SU-DHL-6 (cell line): ENCODE data around the gene SAA2.
"Not testable (repeated sequence)": the region's sequence is repeated elsewhere in the genome, so short reads cannot be mapped to it uniquely, and the experiment has no call there.

Source experiments
- H2AFZ ChIP-seq: fragments of 200-600 bp; sonication (generic); 2 replicates; pipeline ENCODE4 v1.6.1; 2014; ENCODE audit warnings: low read depth, mild to moderate bottlenecking, moderate library complexity, mixed read lengths, antibody characterized with exemption, low read length; ENCODE audit not compliant: severe bottlenecking
- H3F3A ChIP-seq: fragments of 200-600 bp; shearing (Covaris generic); 2 replicates; pipeline ENCODE4 v1.6.0; 2016; ENCODE audit warnings: antibody characterized with exemption, mild to moderate bottlenecking; ENCODE audit not compliant: insufficient read depth
- H3K27ac ChIP-seq: fragments of 200-600 bp; sonication (generic); 2 replicates; pipeline ENCODE4 v1.5.1; 2016; ENCODE audit warnings: low read depth, mild to moderate bottlenecking, low read length, moderate library complexity, mixed read lengths
- H3K27me3 ChIP-seq: fragments of 200-600 bp; sonication (generic), shearing (Covaris generic); 2 replicates; pipeline ENCODE4 v1.6.0; 2014; ENCODE audit warnings: mild to moderate bottlenecking, low read length
- H3K36me3 ChIP-seq: fragments of 200-600 bp; sonication (generic); 2 replicates; pipeline ENCODE4 v1.6.1; 2014; ENCODE audit warnings: mild to moderate bottlenecking, low read length, mixed read lengths
- H3K4me2 ChIP-seq: fragments of 300-600, 200-600 bp; shearing (Covaris generic), sonication (generic); 2 replicates; pipeline ENCODE4 v1.6.0; 2014; ENCODE audit warnings: low read length, low read depth, mild to moderate bottlenecking; ENCODE audit not compliant: poor library complexity, severe bottlenecking
- H3K4me3 ChIP-seq: fragments of 200-600 bp; sonication (generic); 2 replicates; pipeline ENCODE4 v1.5.1; 2014; ENCODE audit warnings: antibody characterized with exemption, low read length, mild to moderate bottlenecking, mixed read lengths; ENCODE audit not compliant: insufficient read depth, poor library complexity, severe bottlenecking
- H3K79me2 ChIP-seq: fragments of 200-600 bp; sonication (generic); 2 replicates; pipeline ENCODE4 v1.6.1; 2014; ENCODE audit warnings: mild to moderate bottlenecking, low read length, moderate library complexity; ENCODE audit not compliant: insufficient read depth
- H3K9ac ChIP-seq: fragments of 200-600 bp; sonication (generic); 2 replicates; pipeline ENCODE4 v1.7.0; 2014; ENCODE audit warnings: mild to moderate bottlenecking, low read length
- H3K9me2 ChIP-seq: fragments of 200-600 bp; sonication (generic); replicated peaks from 2 replicates; pipeline ENCODE4 v1.6.1; 2014; ENCODE audit warnings: low read length; ENCODE audit not compliant: insufficient read depth
- H3K9me3 ChIP-seq: fragments of 200-600 bp; sonication (generic); 2 replicates; pipeline ENCODE4 v1.6.1; 2014; ENCODE audit warnings: low read length, mixed read lengths; ENCODE audit not compliant: insufficient read depth
- H4K20me1 ChIP-seq: fragments of 200-600 bp; sonication (generic); 2 replicates; pipeline ENCODE4 v1.6.1; 2014; ENCODE audit warnings: low read depth, mild to moderate bottlenecking, antibody characterized with exemption, low read length, moderate library complexity, mixed read lengths
- CTCF ChIP-seq: fragments of 200-600 bp; sonication (generic); IDR thresholded peaks from one replicate; pipeline ENCODE4 v1.5.1; 2017; ENCODE audit warnings: antibody characterized with exemption, mild to moderate bottlenecking, low read length, moderate library complexity; ENCODE audit not compliant: insufficient read depth, poor library complexity, severe bottlenecking
- EZH2phosphoT487 ChIP-seq: fragments of 200-600 bp; sonication (generic), shearing (Covaris generic); conservative IDR thresholded peaks from 2 replicates; pipeline ENCODE4 v1.6.1; 2018; ENCODE audit warnings: mild to moderate bottlenecking, antibody characterized with exemption, low read length, moderate library complexity, mixed read lengths

Gene SAA2

DNA sequence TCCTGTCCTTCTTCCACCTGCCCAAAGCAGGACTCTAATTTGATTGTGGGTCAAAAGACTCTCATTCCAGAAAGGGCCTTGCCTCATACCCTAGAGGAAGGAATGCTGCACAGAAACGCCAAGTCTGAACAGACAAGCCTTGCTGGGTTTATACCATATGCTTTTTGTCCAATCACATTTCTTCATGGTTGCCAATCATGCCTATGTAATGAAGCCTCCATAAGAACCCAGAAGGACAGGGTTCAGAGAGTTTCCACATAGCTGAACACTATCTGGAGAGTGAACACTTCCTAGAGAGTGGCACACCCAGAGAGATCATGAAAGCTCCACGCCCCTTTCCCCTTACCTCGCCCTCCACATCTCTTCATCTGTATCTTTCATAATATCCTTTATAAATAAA is 4.8 kb upstream of the SAA2 start:
- Histone ChIP-seq H3K9me2 (no peaks in the 10 kb centered on the region), H3K9ac (no peak overlapping the region), H2AFZ (no peak overlapping the region), H3F3A (no peaks in the 10 kb centered on the region), H3K36me3 (no peaks in the 10 kb centered on the region), H4K20me1 (no peaks in the 10 kb centered on the region), H3K4me3 (no peak overlapping the region), H3K4me2 (no peak overlapping the region), H3K79me2 (no peaks in the 10 kb centered on the region), H3K9me3 (no peaks in the 10 kb centered on the region), H3K27ac (no peak overlapping the region), H3K27me3 (no peaks in the 10 kb centered on the region)
- no peak for TF ChIP-seq EZH2phosphoT487
- TF ChIP-seq CTCF: no peak

DNA sequence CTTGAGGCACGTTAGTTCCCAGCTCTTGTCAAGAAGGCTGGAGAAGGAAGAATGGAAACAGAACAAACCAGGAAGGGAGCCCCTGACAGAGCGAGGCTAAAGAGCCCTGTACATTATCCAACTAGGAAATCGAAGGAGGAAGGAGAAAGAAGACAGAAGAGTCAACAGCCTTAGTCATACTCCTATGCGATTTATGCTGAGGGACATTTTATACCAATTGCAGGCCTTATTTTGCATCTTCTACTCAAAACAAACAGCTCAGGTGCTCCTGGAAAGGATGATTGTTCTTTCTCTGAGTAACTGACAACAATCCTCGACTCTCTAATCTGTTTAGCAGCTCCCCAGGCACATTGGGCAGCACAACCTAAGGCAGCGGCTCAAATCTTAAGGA is 1.3 kb downstream of the SAA2 start:
- H3K79me2 ChIP-seq, H3K4me2 ChIP-seq, H3F3A ChIP-seq, H3K4me3 ChIP-seq, H3K9me2 ChIP-seq, H3K36me3 ChIP-seq, H3K9me3 ChIP-seq, H3K27me3 ChIP-seq, H4K20me1 ChIP-seq, H2AFZ ChIP-seq, H3K9ac ChIP-seq, H3K27ac ChIP-seq: not testable (repeated sequence)

DNA sequence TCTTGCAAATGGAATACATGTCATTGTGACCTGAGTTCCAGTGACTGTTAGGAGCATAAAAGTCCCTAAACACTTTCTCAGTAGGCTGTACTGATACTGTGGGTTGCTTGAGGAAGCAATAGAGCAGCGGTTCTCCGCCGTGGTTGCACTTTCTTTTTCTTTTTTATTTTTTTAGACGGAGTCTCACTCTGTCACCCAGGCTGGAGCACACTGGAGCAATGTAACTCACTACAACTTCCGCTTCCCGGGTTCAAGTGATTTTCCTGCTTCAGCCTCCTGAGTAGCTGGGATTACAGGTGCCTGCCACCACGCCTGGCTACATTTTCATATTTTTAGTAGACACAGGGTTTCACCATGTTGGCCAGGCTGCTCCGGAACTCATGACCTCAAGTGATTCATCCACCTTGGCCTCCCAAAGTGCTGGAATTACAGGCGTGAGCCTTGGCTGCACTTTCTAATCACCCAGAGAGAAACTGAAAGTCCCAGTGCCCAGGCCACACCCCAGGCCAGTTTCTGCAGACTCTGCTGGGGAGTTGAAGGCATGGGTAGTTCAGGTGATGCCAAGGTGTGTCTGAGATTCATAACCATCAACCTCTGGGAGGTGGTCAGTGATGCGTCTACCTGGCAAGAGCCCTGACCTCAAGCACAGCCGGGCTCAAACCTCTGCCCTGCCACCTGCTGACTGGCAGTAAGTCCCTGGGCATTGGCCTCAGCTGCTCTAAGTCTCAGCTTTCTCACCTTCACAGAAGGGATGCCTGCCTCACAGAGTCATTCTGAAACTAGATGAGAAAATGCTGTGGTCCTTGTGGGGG is 1.9 kb downstream of the SAA2 start:
- not testable (repeated sequence) for H3K9ac ChIP-seq, H3K4me3 ChIP-seq, H3K4me2 ChIP-seq

DNA sequence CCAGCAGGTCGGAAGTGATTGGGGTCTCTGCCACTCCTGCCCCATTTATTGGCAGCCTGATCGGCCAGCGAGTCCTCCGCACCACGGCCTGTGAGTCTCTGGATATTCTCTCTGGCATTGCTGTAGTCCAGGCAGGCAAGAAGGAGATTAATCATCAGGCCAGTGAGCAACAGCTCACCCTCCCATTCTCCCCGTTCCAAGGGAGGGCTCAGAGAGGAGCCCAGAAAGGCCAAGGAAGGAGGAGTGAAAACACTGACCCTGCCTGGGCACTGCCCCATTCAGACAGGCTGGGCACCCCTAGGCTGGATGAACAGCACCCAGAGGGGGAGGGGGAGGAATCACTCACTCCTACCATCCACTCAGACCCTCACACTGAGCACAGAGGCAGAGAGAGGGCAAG is 3.1 kb downstream of the SAA2 start:
- no peak overlapping the region for H3K9ac ChIP-seq
- H3K4me2 ChIP-seq: no peak overlapping the region
- H2AFZ ChIP-seq: no peak overlapping the region
- no peak overlapping the region for H3K4me3 ChIP-seq
- H3K36me3 ChIP-seq: no peaks in the 10 kb centered on the region
- no peaks in the 10 kb centered on the region for H3K9me3 ChIP-seq
- no peaks in the 10 kb centered on the region for H3K79me2 ChIP-seq
- H4K20me1 ChIP-seq: no peaks in the 10 kb centered on the region
- H3F3A ChIP-seq: no peaks in the 10 kb centered on the region
- TF ChIP-seq EZH2phosphoT487: no peak
- TF ChIP-seq CTCF: no peak
- no peaks in the 10 kb centered on the region for H3K9me2 ChIP-seq
- no peaks in the 10 kb centered on the region for H3K27me3 ChIP-seq
- H3K27ac ChIP-seq: no peak overlapping the region

More for the DNA sequence above, 1.9 kb downstream of the SAA2 start:
- not testable (repeated sequence) for H3K36me3 ChIP-seq, H3K79me2 ChIP-seq, H3K9me2 ChIP-seq, H4K20me1 ChIP-seq, H2AFZ ChIP-seq, H3K27ac ChIP-seq, H3F3A ChIP-seq, H3K9me3 ChIP-seq, H3K27me3 ChIP-seq
